Myocyte (in vitro differentiated cells): Measurements from ENCODE around the gene LIG3. TPM values are rescaled to one million over a fixed set of nuclear protein-coding genes. Genes with fewer than 3 reads are reported as not detected.
"Not testable (repeated sequence)": the region's sequence is repeated elsewhere in the genome, so short reads cannot be mapped to it uniquely, and the experiment has no call there.

ENCODE experiments used
- DNase-seq: peaks from one replicate; pipeline ENCODE4 v3.0.0-alpha.2; 2012; ENCODE audit warnings: low read depth
- total RNA-seq: library from RNA; depleted of rRNA; stranded (reverse); fragments of >200 nt; gene quantifications from 2 replicates; pipeline ENCODE4 v1.2.3, GENCODE V29; 2014

Gene LIG3
- total RNA-seq, 1 donor from 2014 or later, result 24.5 TPM

GRCh38 chr17:34998205-34998604 is 17.9 kb downstream of the LIG3 start:
- DNase-seq, result peak; percentile 76

- no peak for DNase-seq
Measured at GRCh38 chr17:34999456-34999855, 19.1 kb downstream of the LIG3 start.

GRCh38 chr17:35000965-35001364 is 20.7 kb downstream of the LIG3 start:
- not testable (repeated sequence) for DNase-seq

- DNase-seq, result no peak
Measured at GRCh38 chr17:35001549-35001948, 21.2 kb downstream of the LIG3 start.

GRCh38 chr17:35002876-35003551 is 22.7 kb downstream of the LIG3 start:
- no peak for DNase-seq

- DNase-seq, result no peak
Measured at GRCh38 chr17:35003778-35004177, 23.5 kb downstream of the LIG3 start.

GRCh38 chr17:35006345-35006744 is 26.0 kb downstream of the LIG3 start:
- no peak for DNase-seq

GRCh38 chr17:35006961-35007360 is 26.6 kb downstream of the LIG3 start:
- no peak for DNase-seq

GRCh38 chr17:35010093-35010492 is 29.8 kb downstream of the LIG3 start:
- no peak for DNase-seq

- DNase-seq, result no peak
Measured at GRCh38 chr17:35011671-35012216, 31.4 kb downstream of the LIG3 start.

- no peak for DNase-seq
Measured at GRCh38 chr17:35016369-35016768, 36.1 kb downstream of the LIG3 start.

GRCh38 chr17:35017021-35017420 is 36.7 kb downstream of the LIG3 start:
- no peak for DNase-seq

GRCh38 chr17:35018814-35019213 is 38.5 kb downstream of the LIG3 start:
- no peak for DNase-seq

- DNase-seq, result no peak
Measured at GRCh38 chr17:35019386-35020179, 39.3 kb downstream of the LIG3 start.

GRCh38 chr17:35021520-35022380 is 41.4 kb downstream of the LIG3 start:
- DNase-seq, result no peak

GRCh38 chr17:35022536-35023063 is 42.3 kb downstream of the LIG3 start:
- peak; percentile 72 for DNase-seq

GRCh38 chr17:35023538-35023937 is 43.2 kb downstream of the LIG3 start:
- no peak for DNase-seq

GRCh38 chr17:35025541-35025940 is 45.2 kb downstream of the LIG3 start:
- no peak for DNase-seq

- not testable (repeated sequence) for DNase-seq
Measured at GRCh38 chr17:35028097-35028496, 47.8 kb downstream of the LIG3 start.

- no peak for DNase-seq
Measured at GRCh38 chr17:35028531-35029262, 48.4 kb downstream of the LIG3 start.

- no peak for DNase-seq
Measured at GRCh38 chr17:35030780-35031179, 50.5 kb downstream of the LIG3 start.
